RWPE1 (cell line): ENCODE measurements around the gene ACACB.
A peak's percentile ranks its signal among the peaks of the same experiment; 100 is the strongest.

Source experiments
- CTCF ChIA-PET: fragments of 350-600 bp; sonication (Branson Sonifier 250); formaldehyde crosslinking; extraction: SDS; loops from one replicate; lab custom pipeline; 2021; lab: Yijun Ruan, JAX
- POLR2A ChIA-PET: fragments of 400-600 bp; formaldehyde crosslinking; extraction: SDS; loops from one replicate; lab custom pipeline; 2020; ENCODE audit warnings: antibody characterized with exemption; ENCODE audit not compliant: low non-redundant PET; lab: Yijun Ruan, JAX
- DNase-seq: peaks from one replicate; pipeline ENCODE4 v3.0.0; 2012; ENCODE audit warnings: low spot score
- H3K27ac ChIP-seq: fragments of 450-650 bp; 2 replicates; pipeline ENCODE4 v1.5.1; 2017
- CTCF ChIP-seq: fragments of 450-650 bp; conservative IDR thresholded peaks from 2 replicates; pipeline ENCODE4 v1.5.1; 2017; ENCODE audit warnings: low read depth, mild to moderate bottlenecking

Gene ACACB

GRCh38 chr12:109115758-109116610, at the start of gene ACACB:
Gene ACACB, plus strand, starts transcription at chr12:109116587. Its CDS starts 22,819 bp downstream, at chr12:109139406.
- no peak for TF ChIP-seq CTCF
- H3K27ac ChIP-seq, result no peak within 1 kb of the TSS
- no peak for DNase-seq
- CTCF ChIA-PET, result interaction anchor here (0.5 kb wide), 1 partner anchor 233 kb away, joined by 3 read pairs; no protein-coding TSS in a partner anchor
- POLR2A ChIA-PET, result no interaction called here

GRCh38 chr12:109069307-109070271, 46.8 kb upstream of the ACACB start:
- no peak overlapping the region for H3K27ac ChIP-seq
- POLR2A ChIA-PET, result no interaction called here
- no peak for TF ChIP-seq CTCF
- CTCF ChIA-PET, result interaction anchor here (0.7 kb wide), 1 partner anchor 8 kb away, joined by 3 read pairs; no protein-coding TSS in a partner anchor
- no peak for DNase-seq

DNA sequence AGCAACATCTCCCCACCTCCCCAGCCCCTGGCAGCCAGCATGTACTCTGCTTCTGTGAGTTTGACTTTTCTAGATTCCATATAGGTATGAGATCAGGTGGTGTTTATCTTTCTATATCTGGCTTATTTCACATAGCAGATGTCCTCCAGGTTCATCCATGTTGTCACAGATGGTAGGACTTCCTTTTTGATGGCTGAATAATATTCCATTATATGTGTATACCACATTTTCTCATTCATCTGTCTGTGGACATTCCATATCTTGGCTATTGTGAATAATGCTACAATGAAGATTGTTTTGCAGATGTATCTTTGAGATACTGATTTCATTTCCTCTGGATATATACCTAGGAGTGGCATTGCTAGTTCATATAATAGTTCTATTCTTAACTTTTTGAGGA, 41.5 kb upstream of the ACACB start:
- ChIA-PET POLR2A (no interaction called here), CTCF (no interaction called here)
- no peak for DNase-seq
- H3K27ac ChIP-seq, result no peak overlapping the region
- TF ChIP-seq CTCF, result no peak

GRCh38 chr12:109082751-109083150, 33.6 kb upstream of the ACACB start:
- POLR2A ChIA-PET, result no interaction called here
- H3K27ac ChIP-seq, result no peak overlapping the region
- CTCF ChIA-PET, result no interaction called here
- no peak for DNase-seq
- no peak for TF ChIP-seq CTCF

DNA sequence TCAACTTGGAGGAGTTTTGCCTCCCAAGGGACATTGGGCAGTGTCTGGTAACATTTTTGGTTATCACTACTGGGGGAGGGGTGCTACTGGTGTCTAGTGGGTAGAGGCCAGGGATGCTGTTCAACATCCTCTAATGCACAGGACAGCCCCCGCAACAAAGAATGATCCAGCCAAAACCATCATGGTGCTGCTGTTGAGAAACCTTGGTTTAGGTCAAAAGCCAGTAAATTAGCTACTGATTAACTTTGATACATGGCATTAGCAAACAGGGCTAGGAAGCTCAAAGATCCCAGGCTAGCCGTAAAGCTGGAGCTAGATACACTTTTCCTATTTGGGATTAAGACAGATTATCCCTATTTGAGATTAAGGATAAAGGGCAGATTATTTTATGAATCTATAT, 32.0 kb upstream of the ACACB start:
- DNase-seq, result no peak
- POLR2A ChIA-PET, result no interaction called here
- no peak for TF ChIP-seq CTCF
- CTCF ChIA-PET, result interaction anchor here (0.6 to 0.7 kb wide), 3 partner anchors 29 to 201 kb away, joined by 3 to 4 read pairs (median 3); no protein-coding TSS in a partner anchor
- H3K27ac ChIP-seq, result no peak overlapping the region

GRCh38 chr12:109085590-109085989, 30.8 kb upstream of the ACACB start:
- 0 out of 2 replicates have a peak overlapping the region, but pooled peaks have one; percentile 9 for H3K27ac ChIP-seq
- DNase-seq, result no peak
- ChIA-PET POLR2A (no interaction called here), CTCF (no interaction called here)
- no peak for TF ChIP-seq CTCF
